ENCODE data around the gene KRI1.

KRI1 gene

DNA sequence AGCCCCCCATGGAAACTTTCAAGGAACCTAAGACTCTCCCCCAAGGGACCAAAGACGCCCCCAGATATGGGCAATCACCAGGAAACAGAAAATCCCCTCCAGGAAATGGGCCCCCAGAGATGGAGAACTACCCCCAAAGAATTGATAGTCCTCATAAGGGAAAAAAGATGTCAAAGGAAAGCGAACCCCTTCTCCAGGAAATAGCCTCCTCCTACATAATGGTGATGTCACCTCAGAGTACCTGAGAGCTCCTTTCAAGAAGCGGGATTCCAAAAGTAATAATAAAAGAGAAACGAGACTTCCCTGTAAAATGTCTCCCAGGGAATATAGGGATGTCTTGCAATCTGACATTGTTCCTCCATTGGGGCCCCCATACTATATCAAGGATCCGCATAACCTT, 1.8 kb upstream of the KRI1 start:
- peak overlapping the region; percentile 66 for H3K4me3 ChIP-seq (ENCODE audit: low read depth, low read length)
- no peak for DNase-seq (ENCODE audit: low read depth)
- TF ChIP-seq, protein P1, sequence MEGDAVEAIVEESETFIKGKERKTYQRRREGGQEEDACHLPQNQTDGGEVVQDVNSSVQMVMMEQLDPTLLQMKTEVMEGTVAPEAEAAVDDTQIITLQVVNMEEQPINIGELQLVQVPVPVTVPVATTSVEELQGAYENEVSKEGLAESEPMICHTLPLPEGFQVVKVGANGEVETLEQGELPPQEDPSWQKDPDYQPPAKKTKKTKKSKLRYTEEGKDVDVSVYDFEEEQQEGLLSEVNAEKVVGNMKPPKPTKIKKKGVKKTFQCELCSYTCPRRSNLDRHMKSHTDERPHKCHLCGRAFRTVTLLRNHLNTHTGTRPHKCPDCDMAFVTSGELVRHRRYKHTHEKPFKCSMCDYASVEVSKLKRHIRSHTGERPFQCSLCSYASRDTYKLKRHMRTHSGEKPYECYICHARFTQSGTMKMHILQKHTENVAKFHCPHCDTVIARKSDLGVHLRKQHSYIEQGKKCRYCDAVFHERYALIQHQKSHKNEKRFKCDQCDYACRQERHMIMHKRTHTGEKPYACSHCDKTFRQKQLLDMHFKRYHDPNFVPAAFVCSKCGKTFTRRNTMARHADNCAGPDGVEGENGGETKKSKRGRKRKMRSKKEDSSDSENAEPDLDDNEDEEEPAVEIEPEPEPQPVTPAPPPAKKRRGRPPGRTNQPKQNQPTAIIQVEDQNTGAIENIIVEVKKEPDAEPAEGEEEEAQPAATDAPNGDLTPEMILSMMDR (IDR thresholded peaks at IDR 0.05; ENCODE audit: low read depth, low read length, missing control alignments): no peak
- in situ Hi-C loops (cut with HindIII; ENCODE audit: low sequenced_read_pairs): no loop called here

DNA sequence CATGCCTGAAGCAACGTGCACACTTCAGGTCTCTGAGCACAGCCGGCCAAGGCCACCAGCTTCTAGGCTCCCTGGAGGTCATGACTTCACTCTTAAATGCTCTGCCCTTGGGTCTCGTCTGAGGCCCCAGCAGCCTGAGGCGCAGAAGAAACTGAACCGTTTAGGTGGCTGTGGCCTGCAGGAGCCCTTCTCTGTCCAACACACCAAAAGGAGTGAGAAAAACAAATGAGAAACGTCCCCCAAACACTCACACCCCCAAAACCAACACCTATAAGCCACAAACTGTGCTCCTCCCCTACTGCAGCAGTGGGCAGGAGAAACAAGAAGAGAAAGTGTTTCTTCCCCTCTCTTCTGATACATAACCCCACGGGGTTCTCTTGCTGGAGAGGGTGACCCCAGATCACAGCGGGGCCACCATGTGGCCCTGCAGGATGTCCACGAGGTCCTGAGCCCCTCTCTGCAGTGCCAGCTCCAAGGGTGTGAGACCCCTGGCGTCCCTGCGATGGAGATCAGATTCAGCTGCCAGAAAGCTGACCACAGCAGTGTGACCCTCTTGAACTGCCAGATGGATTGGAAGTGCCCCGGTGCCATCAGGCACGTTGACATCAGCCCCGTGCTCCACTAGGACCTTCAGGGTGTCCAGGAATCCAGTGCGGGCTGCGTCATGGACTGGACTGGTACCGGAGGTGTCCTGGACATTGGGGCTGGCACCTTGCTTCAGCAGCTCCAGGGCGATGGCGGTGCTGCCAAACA, 1.0 kb upstream of the KRI1 start:
- H3K4me3 ChIP-seq (ENCODE audit: low read depth, low read length): no peak overlapping the region
- TF ChIP-seq, protein P1 (IDR thresholded peaks at IDR 0.05; ENCODE audit: low read depth, low read length, missing control alignments): no peak
- DNase-seq (ENCODE audit: low read depth): no peak
- in situ Hi-C loops (cut with HindIII; ENCODE audit: low sequenced_read_pairs): no loop called here

DNA sequence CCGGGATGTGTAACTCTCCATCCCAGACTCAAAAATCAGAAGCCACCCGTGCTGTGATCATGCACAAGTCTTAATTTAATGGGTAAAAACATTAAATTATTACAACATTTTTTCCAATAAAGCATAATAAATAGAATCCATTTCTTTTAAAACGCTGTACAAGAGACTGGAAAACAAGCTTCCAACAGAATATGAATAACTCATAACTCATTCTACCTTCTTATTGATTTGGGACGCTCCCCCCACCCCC, 523 bp upstream of the KRI1 start:
- H3K4me3 ChIP-seq (ENCODE audit: low read depth, low read length): peak overlapping the region; percentile 90
- TF ChIP-seq, protein P1 (IDR thresholded peaks at IDR 0.05; ENCODE audit: low read depth, low read length, missing control alignments): no peak
- DNase-seq (ENCODE audit: low read depth): no peak
- in situ Hi-C loops (cut with HindIII; ENCODE audit: low sequenced_read_pairs): no loop called here

DNA sequence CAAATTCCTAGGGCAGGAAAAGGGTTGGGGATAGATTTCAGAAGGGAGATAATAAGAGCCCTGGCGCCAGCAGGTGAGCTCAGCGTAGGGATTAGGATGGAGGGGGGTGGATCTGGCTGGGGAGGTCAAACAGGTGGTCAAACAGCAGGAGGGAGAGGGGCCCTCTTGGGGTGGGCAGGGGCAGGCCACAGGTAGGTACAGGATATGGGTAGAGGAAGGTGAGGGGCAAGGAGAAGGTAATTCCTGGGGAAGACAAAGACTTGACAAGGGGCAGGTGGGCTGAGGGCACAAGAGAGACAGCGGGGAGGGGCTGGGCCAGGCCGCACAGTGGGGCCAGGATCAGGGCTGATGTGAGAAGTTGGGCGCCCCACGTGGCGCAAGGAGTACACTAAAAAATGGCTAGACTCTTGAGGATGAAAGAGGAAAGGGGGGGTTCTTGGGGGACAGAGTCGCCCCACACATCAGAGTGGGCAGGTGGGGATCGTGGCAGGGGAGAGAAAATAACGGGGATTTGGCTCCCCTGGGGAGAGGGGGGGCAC, 713 bp downstream of the KRI1 start:
- peak overlapping the region; percentile 90 for H3K4me3 ChIP-seq (ENCODE audit: low read depth, low read length)
- DNase-seq (ENCODE audit: low read depth): no peak
- TF ChIP-seq, protein P1 (IDR thresholded peaks at IDR 0.05; ENCODE audit: low read depth, low read length, missing control alignments): peak; percentile 48
- in situ Hi-C loops (cut with HindIII; ENCODE audit: low sequenced_read_pairs): no loop called here

DNA sequence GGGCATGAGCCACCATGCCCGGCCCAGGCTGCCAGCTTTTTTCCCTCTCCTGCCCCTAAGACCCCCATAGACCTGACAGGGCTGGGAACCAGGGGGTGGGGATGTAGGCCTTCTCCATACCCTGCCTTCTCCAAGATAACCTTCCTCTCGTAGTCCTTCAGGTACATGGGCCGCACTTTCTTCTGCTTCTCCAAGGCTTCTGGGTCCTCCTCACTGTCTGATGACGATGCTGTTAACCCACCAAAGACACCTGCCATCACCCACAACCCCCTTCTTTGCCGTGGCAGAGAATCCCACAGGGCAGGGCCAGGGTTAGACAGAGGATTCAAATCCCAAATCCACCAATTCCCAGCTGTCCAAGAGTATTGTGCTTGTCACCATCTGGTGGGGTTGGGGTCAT, 3.2 kb downstream of the KRI1 start:
- TF ChIP-seq, protein P1 (IDR thresholded peaks at IDR 0.05; ENCODE audit: low read depth, low read length, missing control alignments): no peak
- no peak overlapping the region for H3K4me3 ChIP-seq (ENCODE audit: low read depth, low read length)
- in situ Hi-C loops (cut with HindIII; ENCODE audit: low sequenced_read_pairs): no loop called here
- DNase-seq (ENCODE audit: low read depth): no peak

DNA sequence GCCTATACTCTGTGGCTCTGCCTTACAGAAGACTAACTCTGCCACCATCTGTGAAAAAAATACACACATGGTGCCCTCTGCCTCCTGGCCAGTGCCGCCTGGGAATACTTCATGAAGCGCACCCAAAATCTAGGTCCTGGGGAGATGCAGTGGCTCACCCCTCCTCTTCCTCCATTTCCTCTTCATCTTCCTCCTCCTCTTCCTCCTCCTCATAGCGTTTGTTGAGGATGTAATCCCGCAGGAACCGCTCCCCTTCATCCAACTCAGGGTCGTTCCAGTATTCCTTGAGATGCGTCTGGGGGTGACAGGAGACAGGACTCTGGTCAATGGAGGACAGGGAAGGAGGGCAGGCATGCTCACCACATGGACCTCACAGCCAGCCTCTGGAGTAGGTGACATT, 5.7 kb downstream of the KRI1 start:
- in situ Hi-C loops (cut with HindIII; ENCODE audit: low sequenced_read_pairs): no loop called here
- no peak overlapping the region for H3K4me3 ChIP-seq (ENCODE audit: low read depth, low read length)
- TF ChIP-seq, protein P1 (IDR thresholded peaks at IDR 0.05; ENCODE audit: low read depth, low read length, missing control alignments): no peak

More for the DNA sequence above, 5.7 kb downstream of the KRI1 start:
- no peak for DNase-seq (ENCODE audit: low read depth)

Measured in astrocyte of the cerebellum (primary cell).